ENCODE data around the gene TTC34. TPM values are rescaled to one million over a fixed set of nuclear protein-coding genes. Genes with fewer than 3 reads are reported as not detected.
"Not testable (repeated sequence)": the region's sequence is repeated elsewhere in the genome, so short reads cannot be mapped to it uniquely, and the experiment has no call there.

TTC34 gene
- total and polyA plus RNA-seq, 8 donors: 0.18 to 0.99 (median 0.44) TPM

DNA sequence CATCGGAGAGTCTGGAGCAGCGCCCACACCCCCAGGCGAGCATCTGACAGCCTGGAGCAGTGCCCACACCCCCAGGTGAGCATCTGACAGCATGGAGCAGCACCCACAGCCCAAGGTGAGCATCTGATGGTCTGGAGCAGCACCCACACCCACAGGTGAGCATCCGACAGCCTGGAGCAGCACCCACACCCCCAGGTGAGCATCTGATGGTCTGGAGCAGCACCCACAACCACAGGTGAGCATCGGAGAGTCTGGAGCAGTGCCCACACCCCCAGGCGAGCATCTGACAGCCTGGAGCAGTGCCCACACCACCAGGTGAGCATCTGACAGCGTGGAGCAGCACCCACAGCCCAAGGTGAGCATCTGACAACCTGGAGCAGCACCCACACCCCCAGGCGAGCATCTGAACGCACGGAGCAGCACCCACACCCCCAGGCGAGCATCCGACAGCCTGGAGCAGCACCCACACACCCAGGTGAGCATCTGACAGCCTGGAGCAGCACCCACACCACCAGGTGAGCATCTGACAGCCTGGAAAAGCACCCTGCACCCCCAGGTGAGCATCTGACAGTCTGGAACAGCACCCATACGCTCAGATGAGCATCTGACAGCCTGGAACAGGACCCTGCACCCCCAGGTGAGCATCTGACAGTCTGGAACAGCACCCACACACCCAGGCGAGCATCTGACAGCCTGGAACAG is 147.6 kb downstream of the TTC34 start:
- intact Hi-C loops (cut with DNase I); H3K4me3 ChIP-seq; H3K27ac ChIP-seq; H3K27me3 ChIP-seq; FAIRE-seq; ATAC-seq; H3K36me3 ChIP-seq; H3K4me1 ChIP-seq; H3K9me3 ChIP-seq: not testable (repeated sequence)
- peak; percentile 41 to 96 (median 62) for DNase-seq
- 25 to 33% methylated on average over 14 of the region's 14 CpGs for WGBS, 2 donors

DNA sequence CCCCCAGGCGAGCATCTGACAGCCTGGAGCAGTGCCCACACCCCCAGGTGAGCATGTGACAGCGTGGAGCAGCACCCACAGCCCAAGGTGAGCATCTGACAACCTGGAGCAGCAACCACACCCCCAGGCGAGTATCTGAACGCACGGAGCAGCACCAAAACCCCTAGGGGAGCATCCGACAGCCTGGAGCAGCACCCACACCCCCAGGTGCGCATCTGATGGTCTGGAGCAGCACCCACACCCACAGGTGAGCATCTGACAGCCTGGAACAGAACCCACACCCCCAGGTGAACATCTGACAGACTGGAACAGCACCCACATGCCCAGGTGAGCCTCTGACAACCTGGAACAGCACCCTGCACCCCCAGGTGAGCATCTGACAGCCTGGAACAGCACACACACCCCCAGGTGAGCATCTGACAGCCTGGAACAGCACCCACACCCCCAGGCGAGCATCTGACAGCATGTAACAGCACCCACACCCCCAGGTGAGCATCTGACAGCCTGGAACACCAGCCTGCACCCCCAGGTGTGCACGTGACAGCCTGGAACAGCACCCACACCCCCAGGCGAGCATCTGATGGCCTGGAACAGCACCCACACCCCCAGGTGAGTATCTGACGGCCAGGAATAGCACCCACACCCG is 148.4 kb downstream of the TTC34 start:
- H3K27ac ChIP-seq; H3K4me1 ChIP-seq; FAIRE-seq; H3K36me3 ChIP-seq; H3K27me3 ChIP-seq; H3K9me3 ChIP-seq; intact Hi-C loops (cut with DNase I); H3K4me3 ChIP-seq; ATAC-seq: not testable (repeated sequence)
- peak in 4 of 6 donors; percentile 41 to 86 (median 58) for DNase-seq
- WGBS, 2 donors: 16 to 25% methylated on average over 12 of the region's 12 CpGs

DNA sequence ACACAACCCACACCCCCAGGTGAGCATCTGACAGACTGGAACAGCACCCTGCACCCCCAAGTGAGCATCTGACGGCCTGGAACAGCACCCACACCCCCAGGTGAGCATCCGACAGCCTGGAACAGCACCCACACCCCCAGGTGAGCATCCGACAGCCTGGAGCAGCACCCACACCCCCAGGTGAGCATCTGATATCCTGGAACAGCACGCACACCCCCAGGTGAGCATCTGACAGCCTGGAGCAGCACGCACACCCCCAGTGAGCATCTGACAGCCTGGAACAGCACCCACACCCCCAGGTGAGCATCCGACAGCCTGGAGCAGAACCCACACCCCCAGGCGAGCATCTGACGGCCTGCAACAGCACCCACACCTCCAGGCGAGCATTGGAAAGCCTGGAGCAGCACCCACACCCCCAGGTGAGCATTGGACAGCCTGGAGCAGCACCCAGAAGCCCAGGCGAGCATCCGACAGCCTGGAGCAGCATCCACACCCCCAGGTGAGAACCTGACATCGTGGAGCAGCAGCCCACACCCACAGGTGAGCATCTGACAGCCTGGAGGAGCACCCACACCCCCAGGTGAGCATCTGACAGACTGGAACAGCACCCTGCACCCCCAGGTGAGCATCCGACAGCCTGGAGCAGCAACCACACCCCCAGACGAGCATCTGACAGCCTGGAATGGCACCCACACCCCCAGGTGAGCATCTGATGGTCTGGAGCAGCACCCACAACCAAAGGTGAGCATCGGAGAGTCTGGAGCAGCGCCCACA is 149.2 kb downstream of the TTC34 start:
- H3K4me3 ChIP-seq; intact Hi-C loops (cut with DNase I); H3K27me3 ChIP-seq; H3K4me1 ChIP-seq; H3K36me3 ChIP-seq; ATAC-seq; FAIRE-seq; H3K9me3 ChIP-seq; H3K27ac ChIP-seq: not testable (repeated sequence)
- 21 to 23% methylated on average over 16 of the region's 16 CpGs for WGBS, 2 donors
- DNase-seq: peak in 2 of 6 donors; percentile 57 to 76

DNA sequence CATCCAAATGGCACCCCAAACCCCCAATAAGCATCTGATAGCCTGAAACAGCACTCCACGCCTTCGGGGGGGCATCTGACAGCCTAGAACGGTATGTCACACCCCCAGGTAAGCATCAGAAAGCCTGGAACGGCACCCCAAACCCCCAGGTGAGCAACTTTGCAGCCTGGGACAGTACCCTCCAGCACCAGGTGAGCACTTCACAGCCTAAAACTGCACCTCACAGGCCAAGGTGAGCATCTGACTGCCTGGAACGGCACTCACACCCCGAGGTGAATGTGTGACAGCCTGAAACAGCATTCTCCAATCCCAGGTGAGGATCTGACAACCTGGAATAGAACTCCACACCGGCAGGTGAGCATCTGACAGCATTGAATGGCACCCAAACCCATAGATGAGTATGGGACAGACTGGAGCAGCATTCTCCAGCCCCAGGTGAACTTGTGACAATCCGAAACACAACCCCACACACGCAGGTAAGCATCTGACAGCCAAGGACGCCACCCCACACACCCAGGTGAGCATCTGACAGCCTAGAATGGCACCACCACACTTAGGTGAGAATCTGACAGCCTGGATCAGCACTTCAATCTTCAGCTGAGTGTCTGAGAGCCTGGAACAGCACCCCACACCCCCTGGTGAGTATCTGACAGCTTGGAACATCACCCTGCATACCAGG is 150.4 kb downstream of the TTC34 start:
- Histone ChIP-seq H3K4me1 (no peaks in the 10 kb centered on the region), H3K36me3 (no peaks in the 10 kb centered on the region), H3K9me3 (no peaks in the 10 kb centered on the region), H3K27ac (no peak overlapping the region), H3K4me3 (no peak overlapping the region), H3K27me3 (no peaks in the 10 kb centered on the region)
- 28 to 32% methylated on average over 10 of the region's 10 CpGs for WGBS, 2 donors
- FAIRE-seq: no peak
- DNase-seq: peak in 3 of 6 donors; percentile 5 to 28 (median 10)
- ATAC-seq: no peak
- TF ChIP-seq, protein P1, sequence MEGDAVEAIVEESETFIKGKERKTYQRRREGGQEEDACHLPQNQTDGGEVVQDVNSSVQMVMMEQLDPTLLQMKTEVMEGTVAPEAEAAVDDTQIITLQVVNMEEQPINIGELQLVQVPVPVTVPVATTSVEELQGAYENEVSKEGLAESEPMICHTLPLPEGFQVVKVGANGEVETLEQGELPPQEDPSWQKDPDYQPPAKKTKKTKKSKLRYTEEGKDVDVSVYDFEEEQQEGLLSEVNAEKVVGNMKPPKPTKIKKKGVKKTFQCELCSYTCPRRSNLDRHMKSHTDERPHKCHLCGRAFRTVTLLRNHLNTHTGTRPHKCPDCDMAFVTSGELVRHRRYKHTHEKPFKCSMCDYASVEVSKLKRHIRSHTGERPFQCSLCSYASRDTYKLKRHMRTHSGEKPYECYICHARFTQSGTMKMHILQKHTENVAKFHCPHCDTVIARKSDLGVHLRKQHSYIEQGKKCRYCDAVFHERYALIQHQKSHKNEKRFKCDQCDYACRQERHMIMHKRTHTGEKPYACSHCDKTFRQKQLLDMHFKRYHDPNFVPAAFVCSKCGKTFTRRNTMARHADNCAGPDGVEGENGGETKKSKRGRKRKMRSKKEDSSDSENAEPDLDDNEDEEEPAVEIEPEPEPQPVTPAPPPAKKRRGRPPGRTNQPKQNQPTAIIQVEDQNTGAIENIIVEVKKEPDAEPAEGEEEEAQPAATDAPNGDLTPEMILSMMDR (IDR thresholded peaks at IDR 0.05): no peak
- intact Hi-C loops (cut with DNase I): no loop called here

DNA sequence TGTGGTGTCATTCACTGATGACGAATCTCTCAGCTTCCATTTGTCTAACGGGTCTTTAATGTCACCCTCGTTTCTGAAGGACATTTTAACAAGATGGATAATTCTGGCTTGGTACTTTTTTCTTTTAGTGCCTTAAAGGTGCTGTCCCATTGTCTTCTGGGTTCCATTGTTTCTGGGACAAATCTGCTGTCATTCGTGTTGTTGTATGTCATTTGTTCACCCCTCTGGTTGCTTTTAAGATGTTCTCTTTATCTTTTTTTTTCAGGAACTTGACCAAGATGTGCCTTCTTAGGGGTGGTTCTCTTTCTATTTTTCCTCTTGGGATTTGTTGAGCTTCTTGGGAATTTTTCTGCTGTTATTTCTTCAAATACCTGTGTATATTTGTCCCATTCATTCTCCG is 154.7 kb downstream of the TTC34 start:
- no peak for FAIRE-seq
- Histone ChIP-seq H3K27ac (no peak overlapping the region), H3K4me3 (no peak overlapping the region), H3K9me3 (no peaks in the 10 kb centered on the region), H3K4me1 (peaks cover 0 to 5% (median 3%) of the 10 kb centered on the region in 3 donors), H3K36me3 (no peaks in the 10 kb centered on the region), H3K27me3 (no peaks in the 10 kb centered on the region)
- intact Hi-C loops (cut with DNase I): no loop called here
- TF ChIP-seq, protein P1 (IDR thresholded peaks at IDR 0.05): no peak
- no peak for DNase-seq
- WGBS, 2 donors: 50 to 64% methylated on average over 5 of the region's 5 CpGs
- no peak for ATAC-seq

DNA sequence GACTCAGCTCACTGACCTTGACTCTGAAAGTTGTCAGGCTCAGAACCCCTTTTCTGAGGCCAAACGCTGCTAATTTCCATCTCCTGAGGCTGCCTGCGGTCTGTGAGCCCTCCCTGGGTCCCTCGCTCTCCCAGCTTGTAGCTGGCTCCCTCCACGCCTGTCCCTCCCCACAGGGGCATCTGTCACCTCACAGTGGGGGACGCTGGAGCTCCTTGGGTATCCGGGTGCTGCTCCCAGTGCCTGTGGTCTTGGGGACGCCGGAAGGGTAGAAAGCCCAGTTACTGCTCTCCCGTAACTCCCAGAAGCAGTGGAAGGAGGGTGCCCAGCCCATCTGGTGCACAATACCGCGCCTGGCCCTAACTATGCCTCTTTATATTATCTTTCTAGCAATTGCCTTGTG is 155.7 kb downstream of the TTC34 start:
- TF ChIP-seq, protein P1 (IDR thresholded peaks at IDR 0.05): no peak
- 73 to 78% methylated on average over 11 of the region's 11 CpGs for WGBS, 2 donors
- peak in 2 of 6 donors; percentile 23 to 31 for DNase-seq
- intact Hi-C loops (cut with DNase I): no loop called here
- Histone ChIP-seq H3K27me3 (no peaks in the 10 kb centered on the region), H3K27ac (no peak overlapping the region), H3K36me3 (no peaks in the 10 kb centered on the region), H3K4me3 (no peak overlapping the region), H3K9me3 (no peaks in the 10 kb centered on the region), H3K4me1 (peaks cover 0 to 8% (median 4%) of the 10 kb centered on the region in 3 donors)
- no peak for FAIRE-seq
- no peak for ATAC-seq

Data from pancreas (tissue), 10 donors.